GM10248 (cell line): ENCODE data around the gene ZNF814.
"Not testable (repeated sequence)": the region's sequence is repeated elsewhere in the genome, so short reads cannot be mapped to it uniquely, and the experiment has no call there.

Source experiments
- CTCF ChIA-PET: fragments of 300-600 bp; sonication (Branson Sonifier 250); formaldehyde crosslinking; extraction: SDS; loops from one replicate; lab custom pipeline; 2021; ENCODE audit warnings: antibody characterized with exemption; lab: Yijun Ruan, JAX
- POLR2A ChIA-PET: fragments of 350-650 bp; sonication (Branson Sonifier 250); formaldehyde crosslinking; extraction: SDS; loops from one replicate; lab custom pipeline; 2020; ENCODE audit warnings: antibody characterized with exemption; lab: Yijun Ruan, JAX
- DNase-seq: peaks from one replicate; pipeline ENCODE4 v3.0.0; 2012; ENCODE audit errors: extremely low spot score
- CTCF ChIP-seq: IDR thresholded peaks from 2 replicates; pipeline ENCODE4 v1.5.1; 2012; ENCODE audit warnings: mild to moderate bottlenecking, low read depth; ENCODE audit errors: extremely low read depth, missing control alignments, control extremely low read depth

Gene ZNF814

GRCh38 chr19:57812226-57812625, 76.6 kb downstream of the ZNF814 start:
- peak; percentile 32 for DNase-seq
- no peak for TF ChIP-seq CTCF
- ChIA-PET CTCF (no interaction called here), POLR2A (interaction anchor here (0.6 kb wide), 3 partner anchors 36 to 138 kb away, joined by 3 to 4 read pairs (median 4); no protein-coding TSS in a partner anchor)

GRCh38 chr19:57810410-57811295, 78.2 kb downstream of the ZNF814 start:
- CTCF ChIA-PET, DNase-seq: not testable (repeated sequence)
- POLR2A ChIA-PET: interaction anchor here (0.6 kb wide), 1 partner anchor 382 kb away, joined by 3 read pairs; no protein-coding TSS in a partner anchor

GRCh38 chr19:57807541-57807940, 81.3 kb downstream of the ZNF814 start:
- DNase-seq: no peak
- POLR2A ChIA-PET: interaction anchor here (0.6 kb wide), 1 partner anchor 36 kb away, joined by 4 read pairs; no protein-coding TSS in a partner anchor
- TF ChIP-seq CTCF: no peak
- CTCF ChIA-PET: no interaction called here

- POLR2A ChIA-PET: interaction anchor here (0.5 kb wide), 1 partner anchor 667 kb away, joined by 7 read pairs; no protein-coding TSS in a partner anchor
- TF ChIP-seq CTCF: no peak
- CTCF ChIA-PET: no interaction called here
- DNase-seq: no peak
Observed at GRCh38 chr19:57803594-57804325, 85.1 kb downstream of the ZNF814 start.

- CTCF ChIA-PET: no interaction called here
- no peak for TF ChIP-seq CTCF
- POLR2A ChIA-PET: no interaction called here
- DNase-seq: no peak
Observed at GRCh38 chr19:57803265-57803593, 85.6 kb downstream of the ZNF814 start.

- CTCF ChIA-PET: interaction anchor here (1.0 kb wide), 1 partner anchor 26 kb away, joined by 3 read pairs; no protein-coding TSS in a partner anchor
Observed at GRCh38 chr19:57802269-57802668, 86.6 kb downstream of the ZNF814 start.

More at GRCh38 chr19:57802269-57802668, 86.6 kb downstream of the ZNF814 start:
- DNase-seq: peak; percentile 57
- POLR2A ChIA-PET: no interaction called here
- peak; percentile 38 for TF ChIP-seq CTCF
